GM21576 (cell line): ENCODE data around the gene LYZL6.
"Not testable (repeated sequence)": the region's sequence is repeated elsewhere in the genome, so short reads cannot be mapped to it uniquely, and the experiment has no call there.

ENCODE experiments used
- ATAC-seq: cut with Tn5 transposase; IDR thresholded peaks from one replicate; pipeline ENCODE4 v1.9.1; 2021; ENCODE audit warnings: mild to moderate bottlenecking, moderate library complexity; ENCODE audit not compliant: unreplicated experiment

Gene LYZL6

DNA sequence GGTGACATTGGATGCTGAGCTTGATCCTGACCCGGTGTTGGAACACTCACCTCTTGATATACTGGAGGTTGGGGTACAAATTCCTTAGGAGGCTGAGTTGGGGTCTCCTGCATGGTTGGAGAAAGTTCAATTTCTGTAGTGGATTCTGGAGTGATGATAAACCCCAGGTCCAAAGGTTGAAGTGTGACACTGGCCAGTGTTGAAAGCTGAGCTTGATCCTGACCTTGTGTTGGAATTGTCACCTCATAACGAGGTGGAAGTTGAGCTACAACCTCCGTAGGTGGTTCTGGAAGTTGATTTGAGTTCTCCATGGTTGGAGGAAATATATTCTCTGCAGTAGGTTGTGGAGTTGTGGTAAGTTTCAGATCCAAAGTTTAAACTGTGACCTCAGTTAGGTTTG is 34.1 kb downstream of the LYZL6 start:
- no peak for ATAC-seq

DNA sequence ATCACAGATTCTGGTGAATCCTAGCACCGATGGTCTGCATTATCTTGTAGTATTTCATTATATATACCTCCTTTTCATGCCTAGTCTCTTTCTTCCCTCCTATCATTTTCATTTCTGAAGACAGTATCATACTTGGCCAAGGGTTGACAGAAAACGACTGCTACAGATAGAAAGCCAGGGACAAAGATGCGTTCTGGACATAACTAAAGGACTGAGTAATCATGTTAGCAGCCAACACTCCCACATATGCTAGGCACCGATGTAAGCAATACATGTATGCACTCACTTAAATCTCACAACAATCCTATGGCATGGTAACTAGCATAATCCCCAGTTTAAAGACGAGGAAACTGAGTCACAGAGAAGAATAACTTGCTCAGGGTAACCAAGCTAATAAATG is 35.8 kb downstream of the LYZL6 start:
- ATAC-seq, result no peak

DNA sequence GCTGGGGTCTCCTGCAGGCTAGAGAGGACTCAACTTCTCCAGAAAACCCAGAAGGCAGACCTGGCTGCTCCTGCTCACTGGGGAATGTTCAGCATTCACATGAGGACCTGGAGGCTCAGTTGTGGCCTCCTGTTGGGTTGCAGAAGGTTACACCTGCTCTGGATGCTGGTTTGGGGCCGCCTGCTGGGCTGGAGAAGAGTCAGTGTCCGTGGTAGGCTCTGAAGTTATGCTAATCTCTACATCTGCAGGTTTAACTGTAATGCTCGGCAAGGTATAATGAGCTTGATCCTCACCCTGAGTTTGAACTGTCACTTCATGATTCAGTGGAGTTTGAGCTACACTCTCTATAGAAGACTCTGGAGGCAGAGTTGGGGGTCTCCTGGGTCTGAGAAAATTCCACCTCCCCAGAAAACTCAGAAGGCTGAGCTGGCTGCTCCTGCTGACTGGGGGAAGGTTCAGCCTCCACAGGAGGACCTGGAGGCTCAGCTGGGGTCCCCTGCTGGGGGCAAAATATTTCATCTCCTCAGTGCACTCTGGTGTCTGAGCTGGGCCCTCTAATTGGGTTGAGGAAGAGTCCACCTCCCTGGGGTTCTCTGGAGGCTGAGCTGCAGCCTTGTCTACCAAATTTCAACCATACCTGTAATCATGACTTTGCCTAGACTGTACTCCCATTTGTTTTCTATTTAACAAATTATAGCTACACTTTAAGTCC is 36.4 kb downstream of the LYZL6 start:
- no peak for ATAC-seq

DNA sequence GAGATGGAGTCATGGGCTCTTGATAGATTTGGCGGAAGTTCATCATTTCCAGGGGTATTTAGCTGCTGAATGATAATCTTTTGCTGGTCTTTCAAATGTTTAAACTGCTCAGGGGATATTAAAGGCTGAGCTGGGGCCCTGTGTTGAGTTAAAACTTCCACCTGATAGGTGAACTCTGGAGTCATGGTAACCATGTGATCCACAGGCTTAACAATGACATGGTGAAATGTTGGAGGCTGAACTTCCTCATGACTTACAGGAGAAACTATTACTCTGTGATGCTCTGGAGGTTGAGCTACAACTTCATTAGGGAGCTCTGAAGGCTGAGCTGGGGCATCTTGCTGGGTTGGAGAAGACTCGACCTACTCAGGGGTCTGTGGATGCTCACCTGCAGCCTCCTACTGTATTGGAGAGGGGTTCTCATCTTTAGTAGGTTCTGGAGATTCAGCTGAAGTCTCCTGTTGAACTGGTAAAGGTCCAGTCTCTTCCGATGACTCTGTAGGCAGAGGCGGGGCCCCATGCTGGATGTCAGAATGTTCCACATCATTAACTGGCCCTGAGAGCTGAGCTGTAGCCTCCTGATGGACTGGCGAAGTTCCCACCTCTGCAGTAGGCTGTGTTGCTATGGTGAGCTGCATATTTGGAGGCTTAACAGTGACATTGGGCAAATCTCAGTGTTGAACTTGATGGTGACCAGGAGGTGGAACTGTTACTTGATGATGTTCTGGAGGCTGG is 37.2 kb downstream of the LYZL6 start:
- no peak for ATAC-seq

DNA sequence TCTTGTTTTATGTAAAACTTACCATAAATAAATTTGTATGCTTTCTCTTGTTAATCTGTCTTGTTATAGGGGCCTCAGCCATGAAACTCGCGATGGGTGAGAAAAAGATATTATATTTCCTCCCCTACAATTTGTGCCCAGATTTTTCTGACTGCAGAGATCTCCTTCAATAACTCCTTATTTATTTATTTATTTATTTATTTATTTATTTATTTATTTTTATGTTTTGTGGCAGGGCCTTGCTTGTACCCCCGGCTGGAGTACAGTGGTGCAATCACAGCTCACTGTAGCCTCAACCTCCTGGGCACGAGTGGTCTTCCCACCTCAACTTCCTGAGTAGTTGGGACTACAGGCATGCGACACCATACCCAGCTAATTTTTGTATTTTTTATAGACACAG is 40.1 kb downstream of the LYZL6 start:
- ATAC-seq, result no peak

DNA sequence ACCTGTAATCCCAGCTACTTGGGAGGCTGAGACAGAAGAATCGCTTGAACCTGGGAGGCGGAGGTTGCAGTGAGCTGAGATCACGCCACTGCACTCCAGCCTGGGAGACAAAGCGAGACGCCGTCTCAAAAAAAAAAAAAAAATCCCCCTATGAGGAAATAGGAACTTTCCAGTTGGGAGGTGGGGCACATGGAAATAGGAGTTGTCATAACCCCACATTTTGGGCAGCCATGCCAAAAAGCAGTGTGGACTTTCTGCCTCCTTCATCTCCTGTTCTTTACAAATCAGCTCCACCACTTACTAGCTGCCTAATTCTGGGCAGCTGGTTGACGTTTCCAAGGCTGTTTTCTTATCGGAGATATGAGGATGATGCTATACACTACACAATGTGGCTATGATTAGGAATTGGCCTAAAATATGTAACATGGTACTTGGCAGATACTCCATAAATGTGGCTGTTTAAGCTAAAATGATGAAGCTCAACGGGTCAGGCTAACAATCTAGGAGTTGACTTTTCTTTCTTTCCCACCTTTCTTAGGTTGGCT is 41.8 kb downstream of the LYZL6 start:
- no peak for ATAC-seq

DNA sequence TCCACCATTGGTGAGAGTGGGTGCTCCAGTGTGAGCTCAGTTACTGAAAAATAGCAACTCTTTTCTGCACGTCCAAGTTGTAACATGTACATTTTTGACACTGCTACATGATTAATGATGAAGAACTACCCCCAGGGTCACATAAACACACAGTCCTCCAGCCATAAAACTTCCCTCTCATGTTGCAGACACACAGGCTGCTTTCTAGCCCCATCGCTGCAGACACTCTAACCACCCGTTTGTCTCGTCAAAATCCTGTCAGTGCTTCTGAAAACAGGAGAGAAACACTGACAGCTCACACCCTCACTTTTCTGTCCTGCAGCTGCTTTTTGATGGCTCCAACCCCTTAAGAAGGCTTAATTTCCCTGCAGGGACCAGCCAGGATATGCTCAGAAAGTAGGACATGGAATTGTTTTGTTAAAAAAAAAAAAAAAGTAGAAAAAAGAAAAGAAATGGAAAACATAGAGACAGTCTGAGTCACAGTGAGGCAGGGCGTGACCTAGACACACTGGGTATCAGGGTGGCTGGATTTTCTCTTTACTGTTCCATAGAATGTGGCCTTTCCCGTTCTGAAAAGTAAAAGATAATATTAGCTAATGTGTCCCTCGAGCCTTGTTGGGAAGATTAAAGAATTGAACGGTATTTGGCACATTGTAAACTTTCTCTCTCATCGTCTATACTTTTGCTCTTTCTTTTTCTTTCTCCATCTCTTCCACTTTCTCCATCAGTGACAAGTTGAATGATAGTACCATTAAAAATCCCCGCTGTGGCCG is 42.6 kb downstream of the LYZL6 start:
- no peak for ATAC-seq

DNA sequence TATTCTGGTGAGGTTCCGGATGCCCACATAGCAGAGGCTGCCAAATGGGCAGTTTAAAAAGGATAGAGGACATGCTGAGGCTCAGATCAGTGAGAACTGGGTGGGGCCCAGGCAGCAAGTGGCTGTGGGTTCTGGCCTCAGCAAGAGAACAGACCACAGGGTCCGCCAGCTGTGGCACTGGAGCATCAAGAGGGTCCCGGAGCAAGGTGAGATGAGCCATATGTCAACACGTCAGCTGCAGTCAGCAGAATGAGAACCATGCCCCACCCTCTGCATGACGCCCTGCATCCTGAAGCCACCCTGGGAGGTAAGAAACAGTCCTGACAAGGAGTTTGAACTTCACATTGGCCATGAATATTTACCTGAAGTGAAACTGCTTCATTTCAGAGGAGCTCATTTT is 43.2 kb downstream of the LYZL6 start:
- no peak for ATAC-seq

DNA sequence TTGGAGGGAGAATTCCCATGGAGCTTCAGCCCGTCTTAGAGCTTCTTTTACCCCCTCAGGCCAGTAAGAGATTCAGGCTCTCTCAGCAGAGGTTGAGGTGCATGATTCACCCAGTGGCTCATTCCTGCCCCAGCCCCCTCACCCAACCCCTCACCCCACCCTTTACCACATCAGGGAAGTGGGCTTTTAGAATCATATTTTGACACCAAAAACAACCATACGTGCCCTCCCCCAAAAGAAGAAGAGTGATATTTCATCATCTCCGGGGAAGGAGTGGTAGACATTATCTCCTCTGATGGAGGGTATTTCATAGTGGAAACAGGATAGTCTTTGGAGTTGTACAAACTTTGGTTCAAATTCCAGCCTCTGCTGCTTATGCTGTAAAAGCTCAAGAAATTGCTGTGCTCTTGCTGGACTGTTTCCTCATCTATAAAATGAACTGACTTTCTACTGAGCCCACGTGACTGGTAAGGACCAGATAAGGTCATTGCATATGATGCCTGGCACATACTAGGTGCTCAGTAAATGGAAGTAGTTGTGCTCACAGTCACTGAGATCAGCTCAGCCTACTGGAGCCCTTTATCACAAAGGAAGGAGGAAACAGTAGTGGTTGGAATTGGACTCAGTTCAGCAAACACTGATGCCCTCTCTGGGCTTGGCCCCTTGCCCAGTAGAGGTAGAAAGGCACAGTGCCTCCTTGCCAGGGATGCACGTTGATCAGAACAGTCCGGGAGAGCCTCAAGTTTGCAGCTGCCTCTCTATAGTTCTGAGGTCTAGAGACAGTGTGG is 45.0 kb downstream of the LYZL6 start:
- ATAC-seq, result no peak

DNA sequence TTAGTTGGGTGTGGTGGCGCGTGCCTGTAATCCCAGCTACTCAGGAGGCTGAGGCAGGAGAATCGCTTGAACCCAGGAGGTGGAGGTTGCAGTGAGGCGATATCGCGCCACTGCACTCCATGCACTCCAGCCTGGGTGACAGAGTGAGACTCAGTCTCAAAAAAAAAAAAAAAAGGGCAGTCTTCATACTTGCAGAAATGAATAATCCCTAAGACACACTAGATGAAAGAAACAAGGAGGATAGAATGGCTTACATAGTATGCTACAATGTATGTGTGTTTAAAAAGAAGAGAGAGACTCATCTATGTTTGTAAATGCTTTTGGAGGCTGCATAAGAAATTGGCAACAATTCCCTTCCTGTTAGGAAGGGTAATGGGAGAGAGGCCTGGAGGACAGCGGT is 45.7 kb downstream of the LYZL6 start:
- ATAC-seq, result not testable (repeated sequence)

DNA sequence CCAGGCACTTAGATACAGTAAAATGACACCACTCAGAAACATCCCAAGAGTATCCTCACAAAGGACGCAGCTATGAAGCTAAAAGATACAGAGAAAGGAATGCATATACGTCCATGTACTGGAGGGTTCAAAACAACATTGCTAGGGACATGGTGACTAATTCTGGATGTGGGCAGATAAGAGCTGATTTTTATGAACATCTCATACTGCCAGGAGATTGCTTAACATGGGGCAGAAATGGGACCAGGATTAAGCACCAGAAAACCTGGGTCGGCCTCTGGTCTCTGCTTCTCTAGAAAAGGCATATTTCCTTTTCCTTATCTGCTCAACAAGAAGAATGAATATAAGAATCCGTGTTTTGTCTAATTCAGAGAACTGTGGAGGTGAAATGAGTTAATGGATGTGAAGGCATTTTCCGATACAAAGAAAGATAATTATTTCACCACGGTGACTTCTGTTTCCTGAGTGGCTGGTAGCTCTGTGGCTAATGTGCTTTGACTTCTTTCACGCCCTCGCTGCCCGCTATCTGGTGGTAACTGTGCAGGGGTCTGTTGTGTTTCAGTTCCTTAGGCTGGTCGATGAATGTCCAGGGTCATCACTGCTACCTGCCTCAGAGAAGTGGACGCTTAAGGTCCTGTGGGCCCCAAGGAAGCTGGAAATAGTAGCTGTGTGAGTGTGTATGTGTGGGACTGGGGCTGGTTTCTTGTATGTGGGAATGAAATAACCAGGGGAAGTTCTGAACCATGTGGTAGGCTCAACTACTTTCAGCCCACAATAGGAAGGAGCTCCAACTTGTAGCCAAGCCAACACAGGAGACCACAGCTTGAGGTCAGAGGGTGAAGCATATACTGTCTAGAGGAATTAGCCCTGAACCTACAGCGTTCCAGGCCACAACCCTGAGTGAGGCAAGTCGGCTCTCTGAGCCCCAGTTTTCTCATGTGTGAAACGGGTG is 47.6 kb downstream of the LYZL6 start:
- peak; percentile 49 for ATAC-seq

DNA sequence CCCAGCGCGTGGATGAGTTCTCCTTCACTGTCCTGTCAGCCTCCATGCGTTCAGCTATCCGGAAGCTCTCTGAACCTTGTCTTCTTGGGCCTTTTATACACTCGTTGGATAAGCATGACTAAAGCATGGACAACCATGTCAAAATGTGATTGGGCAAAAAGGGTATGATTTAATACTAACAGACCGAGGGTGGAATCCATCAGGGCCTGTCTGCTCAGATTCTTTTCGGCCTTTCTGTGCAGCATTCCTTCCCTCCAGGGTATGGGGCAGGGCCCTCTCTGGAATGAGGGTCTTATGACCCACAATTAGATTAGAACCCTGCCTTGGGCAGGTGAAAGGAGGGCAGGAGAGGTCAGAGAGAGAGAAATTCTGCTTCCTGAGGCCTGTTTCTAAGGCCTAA is 49.3 kb downstream of the LYZL6 start:
- ATAC-seq, result no peak

DNA sequence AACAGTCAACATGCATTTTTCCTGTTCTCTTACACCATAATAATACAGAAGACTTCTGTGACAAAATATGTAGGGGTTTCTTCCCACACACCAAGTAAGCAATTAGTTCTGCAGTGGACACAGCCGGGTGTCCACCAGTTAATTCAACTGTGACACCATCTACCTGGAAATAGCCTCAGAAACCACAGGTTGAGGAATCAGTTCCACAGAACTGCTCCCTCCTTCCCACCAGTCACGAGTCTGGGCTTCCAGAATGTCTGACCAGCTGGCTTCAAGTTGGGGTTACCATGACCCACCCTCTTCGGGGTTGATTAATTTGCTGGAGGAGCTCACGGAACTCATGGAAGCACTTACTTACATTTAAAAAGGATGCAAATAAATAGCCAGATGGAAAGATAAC is 49.8 kb downstream of the LYZL6 start:
- no peak for ATAC-seq

DNA sequence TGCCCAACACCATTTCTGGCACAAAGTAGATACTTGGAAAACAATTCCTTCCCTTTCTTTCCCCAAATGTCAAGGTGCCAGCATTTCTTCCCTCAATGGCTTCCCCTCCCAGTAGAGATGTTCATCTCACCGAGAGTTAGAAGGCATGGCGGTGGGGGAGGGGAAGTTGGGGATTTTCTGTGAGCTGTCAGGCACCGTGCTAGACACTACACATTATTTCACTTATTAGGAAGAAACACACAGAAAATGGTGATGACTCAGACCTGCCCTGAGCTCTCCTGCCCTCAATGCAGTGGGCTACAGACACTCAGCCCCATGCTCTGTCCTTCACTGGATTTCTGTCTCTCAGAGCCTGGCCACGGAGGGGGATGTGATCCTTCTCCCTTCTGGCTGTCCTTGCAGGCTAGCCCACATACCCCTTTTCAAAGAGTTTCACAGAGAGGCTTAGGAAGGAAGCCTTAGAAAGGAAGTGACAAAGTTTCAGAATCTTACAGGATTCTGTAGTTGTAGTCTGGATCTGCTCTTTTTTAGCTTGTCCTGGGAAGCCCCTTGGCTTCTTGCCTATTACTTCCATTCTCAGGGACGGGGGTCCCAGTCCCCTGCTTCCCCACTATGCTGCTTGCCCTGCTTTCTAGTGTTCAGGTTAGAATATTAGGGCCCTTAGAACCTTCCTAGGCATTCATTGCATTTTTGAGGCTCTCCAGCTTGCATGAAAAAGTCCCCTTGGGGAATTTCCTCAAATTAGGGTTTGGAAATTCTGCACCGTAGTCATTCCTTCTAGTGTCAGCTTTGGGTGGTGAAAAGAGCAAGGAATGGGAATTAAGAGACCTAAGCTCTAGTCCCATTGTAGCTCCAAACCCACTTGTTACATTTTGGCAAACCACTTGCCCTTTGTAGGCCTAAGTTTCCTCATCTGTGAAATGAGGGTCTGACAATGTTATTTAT is 51.1 kb downstream of the LYZL6 start:
- ATAC-seq, result no peak

DNA sequence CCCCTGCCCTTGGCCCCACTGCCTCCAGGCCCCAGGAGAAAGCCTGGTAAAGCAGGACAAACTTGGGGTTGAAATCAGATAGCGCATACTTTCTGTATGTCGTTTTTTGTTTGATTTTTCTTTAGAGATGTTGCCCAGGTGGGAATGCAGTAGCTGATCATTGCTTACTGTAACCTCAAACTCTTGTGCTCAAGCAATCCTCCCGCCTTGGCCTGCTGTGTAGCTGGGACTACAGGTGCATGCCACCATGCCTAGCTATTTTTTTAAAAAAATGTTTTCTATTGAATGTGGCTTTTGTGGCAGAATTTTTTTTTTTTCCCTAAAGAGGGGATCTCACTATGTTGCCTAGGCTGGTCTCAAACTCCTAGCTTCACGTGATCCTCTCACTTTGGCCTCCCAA is 52.2 kb downstream of the LYZL6 start:
- no peak for ATAC-seq

DNA sequence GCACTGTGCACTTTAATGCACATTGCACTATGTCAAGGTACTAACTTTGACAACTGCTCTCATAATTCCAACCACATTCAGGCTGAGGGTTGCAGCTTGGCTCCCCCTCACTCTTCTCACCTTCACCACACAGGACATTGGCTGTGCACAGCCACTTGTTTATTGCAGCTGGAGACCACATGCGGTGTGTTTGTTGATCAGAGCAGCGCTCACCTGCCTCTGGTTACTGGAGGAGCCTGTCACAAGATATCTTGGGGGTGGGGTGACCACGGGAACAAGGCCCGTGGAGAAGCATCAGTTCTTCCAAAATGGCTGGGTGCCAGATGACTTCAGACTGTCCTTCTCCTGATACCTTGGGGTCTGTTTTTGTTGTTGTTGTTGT is 52.7 kb downstream of the LYZL6 start:
- ATAC-seq, result no peak

DNA sequence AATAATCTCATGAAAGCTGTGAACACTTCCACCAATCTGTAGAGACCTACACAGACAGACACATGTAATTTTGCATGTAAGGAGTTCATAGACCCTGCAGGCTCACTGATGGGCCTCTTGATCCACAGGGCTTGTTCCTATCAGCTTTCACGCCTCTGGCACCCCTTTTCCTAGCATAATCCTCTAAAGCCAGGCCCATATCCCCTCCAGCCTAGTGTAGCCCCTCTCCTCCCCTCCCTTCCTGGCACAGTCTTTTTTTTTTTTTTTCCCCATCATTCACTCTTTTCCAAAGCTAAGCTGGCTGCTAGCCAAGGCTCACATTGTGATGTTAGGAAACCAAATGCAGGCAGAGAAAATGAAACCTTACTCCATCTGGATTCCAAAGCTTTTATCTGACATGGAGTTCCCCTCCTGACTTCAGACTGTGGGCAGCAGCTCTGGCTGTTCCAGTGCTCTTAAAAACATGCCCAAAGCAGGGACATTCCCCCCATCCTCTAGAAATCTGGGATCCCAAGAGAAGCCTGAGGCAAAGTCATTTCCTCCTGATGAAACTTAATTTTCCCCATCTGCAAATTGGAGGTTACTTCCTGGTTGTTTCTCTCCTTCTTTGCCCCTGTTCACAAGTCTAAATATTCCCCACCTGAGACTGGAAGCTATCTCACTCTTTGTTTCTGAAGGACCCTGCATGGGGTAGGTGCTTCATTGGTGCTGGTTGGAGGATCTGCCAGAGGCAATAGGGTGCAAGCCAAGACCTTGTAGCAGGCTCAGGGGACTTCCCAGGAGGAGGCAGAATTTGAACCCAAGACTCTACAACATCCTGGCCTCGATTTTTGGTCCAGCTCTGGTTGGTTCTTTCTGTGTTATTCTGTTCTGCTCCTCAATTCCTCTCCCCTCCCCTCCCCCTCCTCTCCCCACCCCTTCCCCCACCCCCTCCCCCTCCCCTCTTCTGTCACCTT is 53.4 kb downstream of the LYZL6 start:
- no peak for ATAC-seq

DNA sequence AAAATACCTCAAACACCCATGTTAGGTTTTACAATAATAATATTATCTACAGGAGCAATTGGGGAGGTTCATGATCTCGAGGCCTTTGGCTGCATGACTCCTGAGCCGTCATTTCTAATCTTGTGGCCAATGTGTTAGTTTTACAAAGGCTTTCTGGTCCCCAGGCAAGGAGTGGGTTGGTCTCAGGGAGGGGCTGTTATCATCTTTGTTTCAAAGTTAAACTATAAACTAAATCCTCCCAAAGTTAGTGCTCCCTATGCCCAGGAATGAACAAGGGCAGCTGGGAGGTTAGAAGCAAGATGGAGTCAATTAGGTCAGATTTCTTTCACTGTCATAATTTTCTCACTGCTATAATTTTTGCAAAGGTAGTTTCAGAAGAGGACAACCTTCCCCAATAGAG is 54.3 kb downstream of the LYZL6 start:
- ATAC-seq, result no peak
